Measurements from ENCODE around the gene KNG1. TPM values are rescaled to one million over a fixed set of nuclear protein-coding genes. Genes with fewer than 3 reads are reported as not detected.

KNG1 gene
- total and polyA plus RNA-seq, 2 of the 8 experiments (the other 6 are each of a cell fraction or from before 2014, with no cell fraction given) = 0.05 TPM; not detected in 1

GRCh38 chr3:186757686-186758220 is 40.6 kb downstream of the KNG1 start:
- H3K23ac ChIP-seq (ENCODE audit: insufficient read length) = no peak overlapping the region
- H2AK5ac ChIP-seq (ENCODE audit: low read depth, low read length) = no peak overlapping the region
- no peaks in the 10 kb centered on the region for H3K27me3 ChIP-seq (replicated peaks in 1 of 4; ENCODE audit: control insufficient read depth in 3 of 4, extremely low read depth in 1 of 4, insufficient read depth in 3 of 4, low read length in 3 of 4)
- no peaks in the 10 kb centered on the region for H4K20me1 ChIP-seq (replicated peaks in 1 of 2; ENCODE audit: control insufficient read depth in 1 of 2, insufficient read depth in 2 of 2, low read length in 2 of 2)
- no peak overlapping the region; the same call in 1 of the 2 replicates for H2BK5ac ChIP-seq (ENCODE audit: low read depth, low read length)
- no peak overlapping the region for H3K27ac ChIP-seq (ENCODE audit: low read depth, low read length)
- no peak overlapping the region for H4K5ac ChIP-seq (ENCODE audit: insufficient read length, low read depth, low read length)
- H3K9ac ChIP-seq (replicated peaks in 1 of 4; ENCODE audit: extremely low read depth in 1 of 4, low read depth in 3 of 4, low read length in 3 of 4) = no peak overlapping the region
- H3K36me3 ChIP-seq (ENCODE audit: control insufficient read depth in 2 of 4, insufficient read depth in 4 of 4, low read length in 3 of 4) = no peaks in the 10 kb centered on the region
- POLR2A ChIA-PET (ENCODE audit: partially characterized antibody) = interaction anchor here (0.7 to 2.3 kb wide), 3 partner anchors 26 to 33 kb away, joined by 3 to 10 read pairs (median 4); partner anchors contain the start of gene EIF4A2
- no peak overlapping the region for H2AFZ ChIP-seq (ENCODE audit: low read length)
- H2BK120ac ChIP-seq (replicated peaks; ENCODE audit: low read depth, low read length) = no peak overlapping the region
- H4K8ac ChIP-seq (ENCODE audit: extremely low read depth, insufficient read depth, low read length) = no peak overlapping the region
- no peaks in the 10 kb centered on the region for H3K9me3 ChIP-seq (ENCODE audit: insufficient read depth in 2 of 2, low read depth in 1 of 2, low read length in 1 of 2)
- H3K4me3 ChIP-seq (ENCODE audit: extremely low read depth in 1 of 4, insufficient read depth in 2 of 4, low read depth in 3 of 4, low read length in 4 of 4) = no peak overlapping the region
- no peak overlapping the region for H3K4ac ChIP-seq (replicated peaks; ENCODE audit: insufficient read length, low read depth, low read length)
- DNase-seq (ENCODE audit: low read depth in 1 of 2, low spot score in 2 of 2) (no peak), FAIRE-seq (no peak)
- H3K56ac ChIP-seq (replicated peaks; ENCODE audit: insufficient read length, low read depth, low read length) = no peak overlapping the region
- peaks cover 0 to 2% (median 0%) of the 10 kb centered on the region in 4 experiments; a peak in 2 of 7 replicates for H3K4me1 ChIP-seq (replicated peaks in 1 of 4; ENCODE audit: control insufficient read depth in 3 of 4, insufficient read depth in 4 of 4, low read length in 3 of 4)
- no peaks in the 10 kb centered on the region for H3K79me1 ChIP-seq (ENCODE audit: low read depth, low read length)
- H3K23me2 ChIP-seq (ENCODE audit: low read depth, low read length) = no peaks in the 10 kb centered on the region
- CTCF ChIA-PET (ENCODE audit: partially characterized antibody) = interaction anchor here (0.7 to 1.3 kb wide), 3 partner anchors 106 to 143 kb away, joined by 3 to 4 read pairs (median 4); no protein-coding TSS in a partner anchor
- no peaks in the 10 kb centered on the region for H3K79me2 ChIP-seq (ENCODE audit: control insufficient read depth in 1 of 2, insufficient read depth in 2 of 2, low read length in 2 of 2)
- H3K14ac ChIP-seq (ENCODE audit: insufficient read length) = no peak overlapping the region
- H4K91ac ChIP-seq (replicated peaks; ENCODE audit: insufficient read length, low read length) = no peak overlapping the region
- H2BK20ac ChIP-seq (ENCODE audit: low read length) = no peak overlapping the region
- H3K18ac ChIP-seq (ENCODE audit: extremely low read depth, low read length) = no peak overlapping the region
- H2BK15ac ChIP-seq (ENCODE audit: low read length) = no peak overlapping the region
- WGBS, 2 experiments (ENCODE audit: extremely low coverage in 1 of 2, insufficient coverage in 1 of 2, insufficient read length in 1 of 2, insufficient replicate concordance in 2 of 2, low coverage in 1 of 2, low lambda C conversion rate in 2 of 2, missing lambda C conversion rate in 1 of 2) = 88% methylated on average over 8 of the region's 8 CpGs; no CpG with 5 or more reads in 1 of the 2 experiments
- H3K4me2 ChIP-seq (ENCODE audit: insufficient read depth in 1 of 2, low read depth in 2 of 2, low read length in 2 of 2) = no peak overlapping the region
- no peak overlapping the region for H2BK12ac ChIP-seq (ENCODE audit: low read depth, low read length)
- no peak for TF ChIP-seq RFX5 (IDR thresholded peaks at IDR 0.05; ENCODE audit: borderline replicate concordance, low read depth, low read length)
- no peak for TF ChIP-seq ATF3 (IDR thresholded peaks at IDR 0.05; ENCODE audit: insufficient read depth, low read depth, low read length)
- no peak for TF ChIP-seq SP4 (IDR thresholded peaks at IDR 0.05; ENCODE audit: low read length)
- no peak for TF ChIP-seq EP300 (IDR thresholded peaks at IDR 0.05; ENCODE audit: borderline replicate concordance in 1 of 2, low read depth in 2 of 2, low read length in 2 of 2)
- TF ChIP-seq JUND (IDR thresholded peaks at IDR 0.05; ENCODE audit: low read length) = no peak
- TF ChIP-seq USF2 (IDR thresholded peaks at IDR 0.05; ENCODE audit: low read length) = no peak
- no peak for TF ChIP-seq ASH2L (IDR thresholded peaks at IDR 0.05; ENCODE audit: low read length)
- no peak for TF ChIP-seq POU5F1 (IDR thresholded peaks at IDR 0.05; ENCODE audit: low read depth, low read length)
- no peak for TF ChIP-seq EGR1 (IDR thresholded peaks at IDR 0.05; ENCODE audit: borderline replicate concordance, low read depth, low read length)
- no peak for TF ChIP-seq RBBP5 (IDR thresholded peaks at IDR 0.05; ENCODE audit: borderline replicate concordance, low read depth, low read length)
- no peak for TF ChIP-seq PHF8 (conservative IDR thresholded peaks at IDR 0.05; ENCODE audit: low read depth, low read length)
- no peak for TF ChIP-seq YY1 (IDR thresholded peaks at IDR 0.05; ENCODE audit: low read depth, low read length)
- TF ChIP-seq CREB1 (IDR thresholded peaks at IDR 0.05) = no peak

Measured in H1 (cell line).